Measurements from ENCODE around the gene WWOX.

GRCh38 chr16:78485917-78486257, 386.4 kb downstream of the WWOX start:
- TF ChIP-seq POLR2AphosphoS5 (IDR thresholded peaks at IDR 0.05; ENCODE audit: borderline replicate concordance, low read depth, low read length) (no peak), EZH2 (IDR thresholded peaks at IDR 0.05) (no peak)

Measured in SK-N-MC (cell line).